Measurements from ENCODE around the gene PLEKHM2. TPM values are rescaled to one million over a fixed set of nuclear protein-coding genes. Genes with fewer than 3 reads are reported as not detected.

The PLEKHM2 gene
- total RNA-seq, 1 experiment from 2014 or later: 37.0 TPM

GRCh38 chr1:15723631-15724246 lies 39.6 kb downstream of the PLEKHM2 start:
- peak; percentile 20 for DNase-seq (ENCODE audit: low read depth)

GRCh38 chr1:15724949-15725880 lies 41.1 kb downstream of the PLEKHM2 start:
- DNase-seq (ENCODE audit: low read depth): no peak

GRCh38 chr1:15726508-15726907 lies 42.4 kb downstream of the PLEKHM2 start:
- DNase-seq (ENCODE audit: low read depth): no peak

GRCh38 chr1:15727021-15727420 lies 42.9 kb downstream of the PLEKHM2 start:
- DNase-seq (ENCODE audit: low read depth): no peak

- no peak for DNase-seq (ENCODE audit: low read depth)
These were observed 43.3 kb downstream of the PLEKHM2 start for GRCh38 chr1:15727424-15727823.

- DNase-seq (ENCODE audit: low read depth): no peak
These were observed 43.9 kb downstream of the PLEKHM2 start for GRCh38 chr1:15727866-15728534.

GRCh38 chr1:15728937-15729657 lies 45.0 kb downstream of the PLEKHM2 start:
- DNase-seq (ENCODE audit: low read depth): no peak

- DNase-seq (ENCODE audit: low read depth): no peak
These were observed 46.3 kb downstream of the PLEKHM2 start for GRCh38 chr1:15730423-15730822.

- no peak for DNase-seq (ENCODE audit: low read depth)
These were observed 46.8 kb downstream of the PLEKHM2 start for GRCh38 chr1:15730936-15731335.

- DNase-seq (ENCODE audit: low read depth): no peak
These were observed 47.9 kb downstream of the PLEKHM2 start for GRCh38 chr1:15731735-15732685.

GRCh38 chr1:15732686-15733081 lies 48.6 kb downstream of the PLEKHM2 start:
- no peak for DNase-seq (ENCODE audit: low read depth)

- no peak for DNase-seq (ENCODE audit: low read depth)
These were observed 49.2 kb downstream of the PLEKHM2 start for GRCh38 chr1:15733218-15733725.

GRCh38 chr1:15733726-15734226 lies 49.7 kb downstream of the PLEKHM2 start:
- no peak for DNase-seq (ENCODE audit: low read depth)

- no peak for DNase-seq (ENCODE audit: low read depth)
These were observed 50.2 kb downstream of the PLEKHM2 start for GRCh38 chr1:15734296-15734695.

GRCh38 chr1:15734901-15735300 lies 50.8 kb downstream of the PLEKHM2 start:
- DNase-seq (ENCODE audit: low read depth): no peak

- no peak for DNase-seq (ENCODE audit: low read depth)
These were observed 51.4 kb downstream of the PLEKHM2 start for GRCh38 chr1:15735304-15736037.

GRCh38 chr1:15736038-15736891 lies 52.1 kb downstream of the PLEKHM2 start, which contains the start of gene SLC25A34:
Gene SLC25A34, plus strand, starts transcription at chr1:15736258. Its CDS starts 228 bp downstream, at chr1:15736486.
- DNase-seq (ENCODE audit: low read depth): peak; percentile 78

GRCh38 chr1:15736892-15737261 lies 52.8 kb downstream of the PLEKHM2 start:
- no peak for DNase-seq (ENCODE audit: low read depth)

All from LHCN-M2 (cell line).